Right lobe of liver (tissue), 6 donors: Measurements from ENCODE around the gene LENEP. TPM values are rescaled to one million over a fixed set of nuclear protein-coding genes. Genes with fewer than 3 reads are reported as not detected.

Experiments used
- ATAC-seq, 4 donors: fragments of 200-7000 bp; cut with Tn5 transposase; one replicate each; pipeline ENCODE4 v1.9.1; 2020; ENCODE audit warnings: mild to moderate bottlenecking in 4 of 4, moderate library complexity in 4 of 4
- DNase-seq, 3 donors: peaks; one replicate each; pipeline ENCODE4 v3.0.0-alpha.2; 2020
- H3K27ac ChIP-seq, 3 donors: fragments of 200-600 bp; one replicate each; pipeline ENCODE4 v1.8.0; 2022
- H3K27me3 ChIP-seq, 2 donors: fragments of 200-600 bp; one replicate each; pipeline ENCODE4 v1.8.0; 2022
- H3K36me3 ChIP-seq, 4 donors: fragments of 200-600 bp; sonication (generic) in 1 of 4; one replicate each; pipeline versions ENCODE4 v1.5.1 to v1.8.0; 2017 to 2022; ENCODE audit warnings: control low read depth in 1 of 4
- H3K4me1 ChIP-seq, 4 donors: fragments of 200-600 bp; sonication (generic) in 1 of 4; one replicate each; pipeline versions ENCODE4 v1.5.1 to v1.8.0; 2017 to 2022; ENCODE audit warnings: control low read depth in 1 of 4
- H3K4me3 ChIP-seq, 3 donors: fragments of 200-600 bp; one replicate each; pipeline ENCODE4 v1.8.0; 2022
- H3K9me3 ChIP-seq, 4 donors: fragments of 200-600 bp; sonication (generic) in 1 of 4; one replicate each; pipeline versions ENCODE4 v1.5.1 to v1.8.0; 2017 to 2022; ENCODE audit warnings: control low read depth in 1 of 4
- POLR2A ChIP-seq: fragments of 450-650 bp; IDR thresholded peaks from one replicate; pipeline ENCODE4 v1.6.1; 2017; ENCODE audit warnings: antibody characterized with exemption, mild to moderate bottlenecking
- WGBS: methylation state at CpG from one replicate; pipeline ENCODE4 v1.1.6; 2018; ENCODE audit warnings: low coverage, low lambda C conversion rate; ENCODE audit not compliant: insufficient coverage; ENCODE audit errors: missing lambda C conversion rate; 5-methylcytosine and 5-hydroxymethylcytosine counted together
- intact Hi-C, 2 donors: fragments of 100-400 bp; cut with DNase I; formaldehyde crosslinking; loops; one replicate each; pipeline versions ENCODE4 v1.11.2 to v1.14.1; 2022
- total RNA-seq, 6 experiments: library from RNA; depleted of rRNA in 2 of 6; stranded (reverse); fragments of >200 nt in 2 of 6; fragmentation: NEBNext Ultra II Directional in 3 of 6; extraction: Animal tissue kit (Norgen Biotek cat#: 25700) in 3 of 6; gene quantifications; one replicate each; pipeline versions ENCODE4 v1.1.0 to v1.2.4, GENCODE V29; 2016 to 2023
- TF ChIP-seq, protein P1 (sequence below), 4 donors: fragments of 200-600 bp in 3 of 4; fragments of 450-650 bp in 1 of 4; IDR thresholded peaks; one replicate each; pipeline versions ENCODE4 v1.5.1 to v1.8.0; 2016 to 2022; ENCODE audit warnings: antibody characterized with exemption in 4 of 4, mild to moderate bottlenecking in 2 of 4
- donor health status: DM: no; HTN: yes; CAD: no.
- donor health status: DM: no; HTN: no; CAD: no.
- donor health status: DM: no; HTN: no; CAD: no.
- donor health status: DM: no; HTN: yes; CAD: no.
- donor health status: DM: no; HTN: yes; CAD: no.

The LENEP gene
- total RNA-seq, 6 experiments from 2014 or later = not detected

- WGBS = no CpG with 5 or more reads among the region's 5 CpGs
- TF ChIP-seq, protein P1, sequence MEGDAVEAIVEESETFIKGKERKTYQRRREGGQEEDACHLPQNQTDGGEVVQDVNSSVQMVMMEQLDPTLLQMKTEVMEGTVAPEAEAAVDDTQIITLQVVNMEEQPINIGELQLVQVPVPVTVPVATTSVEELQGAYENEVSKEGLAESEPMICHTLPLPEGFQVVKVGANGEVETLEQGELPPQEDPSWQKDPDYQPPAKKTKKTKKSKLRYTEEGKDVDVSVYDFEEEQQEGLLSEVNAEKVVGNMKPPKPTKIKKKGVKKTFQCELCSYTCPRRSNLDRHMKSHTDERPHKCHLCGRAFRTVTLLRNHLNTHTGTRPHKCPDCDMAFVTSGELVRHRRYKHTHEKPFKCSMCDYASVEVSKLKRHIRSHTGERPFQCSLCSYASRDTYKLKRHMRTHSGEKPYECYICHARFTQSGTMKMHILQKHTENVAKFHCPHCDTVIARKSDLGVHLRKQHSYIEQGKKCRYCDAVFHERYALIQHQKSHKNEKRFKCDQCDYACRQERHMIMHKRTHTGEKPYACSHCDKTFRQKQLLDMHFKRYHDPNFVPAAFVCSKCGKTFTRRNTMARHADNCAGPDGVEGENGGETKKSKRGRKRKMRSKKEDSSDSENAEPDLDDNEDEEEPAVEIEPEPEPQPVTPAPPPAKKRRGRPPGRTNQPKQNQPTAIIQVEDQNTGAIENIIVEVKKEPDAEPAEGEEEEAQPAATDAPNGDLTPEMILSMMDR (IDR thresholded peaks at IDR 0.05) = no peak
- no peak for TF ChIP-seq POLR2A
Measured at GRCh38 chr1:155011004-155011416, 17.6 kb downstream of the LENEP start.

DNA sequence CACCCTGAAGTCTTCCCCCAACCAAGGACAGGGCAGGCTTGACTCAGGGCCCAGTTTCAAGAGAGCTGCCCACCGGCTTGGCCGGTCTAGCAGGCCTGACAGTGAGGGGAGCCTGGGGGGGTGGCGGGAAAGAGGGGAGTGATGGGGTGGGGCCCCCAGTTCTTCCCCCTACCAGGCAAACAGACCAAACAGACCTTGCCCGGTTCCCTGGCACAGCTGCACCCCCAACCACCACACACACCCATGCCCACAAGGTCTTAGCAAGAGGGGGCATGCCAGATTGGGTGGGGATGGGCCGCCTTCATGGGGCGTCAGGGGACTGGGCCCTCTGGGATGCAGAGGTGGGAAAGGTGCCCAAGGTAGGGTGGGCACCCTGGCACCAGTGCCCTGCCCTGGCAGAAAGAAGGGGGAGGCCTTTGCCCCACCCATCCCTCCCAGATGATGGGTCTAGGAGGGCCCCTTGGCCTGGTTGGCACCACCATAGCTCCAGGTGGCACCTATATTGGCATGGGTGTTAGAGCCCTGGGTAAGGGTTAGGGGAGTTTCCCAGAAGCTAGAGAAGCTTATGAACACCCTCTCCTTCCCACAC is 18.1 kb downstream of the LENEP start:
- intact Hi-C loops = no loop called here
- no peak overlapping the region for H3K27ac ChIP-seq
- DNase-seq (peak in 1 of 3 donors; percentile 21), ATAC-seq (peak in 1 of 4 donors; percentile 1)
- no peak overlapping the region for H3K4me3 ChIP-seq
- H3K9me3 ChIP-seq = no peaks in the 10 kb centered on the region
- WGBS = 63% methylated on average over 2 of the region's 6 CpGs
- no peak for TF ChIP-seq POLR2A
- TF ChIP-seq, protein P1 (IDR thresholded peaks at IDR 0.05) = no peak
- no peaks in the 10 kb centered on the region for H3K27me3 ChIP-seq
- H3K36me3 ChIP-seq = peaks cover 0 to 21% (median 10%) of the 10 kb centered on the region in 4 donors
- peaks cover 0 to 65% (median 21%) of the 10 kb centered on the region in 4 donors for H3K4me1 ChIP-seq

More at GRCh38 chr1:155011004-155011416, 17.6 kb downstream of the LENEP start:
- no peak for ATAC-seq
- H3K9me3 ChIP-seq = no peaks in the 10 kb centered on the region
- H3K27ac ChIP-seq = no peak overlapping the region
- peaks cover 0 to 18% (median 8%) of the 10 kb centered on the region in 4 donors for H3K36me3 ChIP-seq
- intact Hi-C loops = no loop called here
- peaks cover 0 to 70% (median 23%) of the 10 kb centered on the region in 4 donors for H3K4me1 ChIP-seq
- no peaks in the 10 kb centered on the region for H3K27me3 ChIP-seq
- DNase-seq = peak in 1 of 3 donors; percentile 15
- H3K4me3 ChIP-seq = no peak overlapping the region

- H3K4me3 ChIP-seq = no peak overlapping the region
- H3K27ac ChIP-seq = peak overlapping the region in 1 of 3 donors; percentile 1
- DNase-seq (peak; percentile 47 to 76 (median 68)), ATAC-seq (peak; percentile 16 to 50 (median 23))
- TF ChIP-seq, protein P1 (IDR thresholded peaks at IDR 0.05) = no peak
- TF ChIP-seq POLR2A = no peak
- no peaks in the 10 kb centered on the region for H3K27me3 ChIP-seq
- no peaks in the 10 kb centered on the region for H3K9me3 ChIP-seq
- peaks cover 0 to 21% (median 13%) of the 10 kb centered on the region in 4 donors for H3K36me3 ChIP-seq
- H3K4me1 ChIP-seq = peaks cover 0 to 65% (median 21%) of the 10 kb centered on the region in 4 donors
- intact Hi-C loops = no loop called here
- WGBS = 16% methylated on average over 4 of the region's 9 CpGs
Measured at GRCh38 chr1:155012026-155012546, 18.7 kb downstream of the LENEP start.

DNA sequence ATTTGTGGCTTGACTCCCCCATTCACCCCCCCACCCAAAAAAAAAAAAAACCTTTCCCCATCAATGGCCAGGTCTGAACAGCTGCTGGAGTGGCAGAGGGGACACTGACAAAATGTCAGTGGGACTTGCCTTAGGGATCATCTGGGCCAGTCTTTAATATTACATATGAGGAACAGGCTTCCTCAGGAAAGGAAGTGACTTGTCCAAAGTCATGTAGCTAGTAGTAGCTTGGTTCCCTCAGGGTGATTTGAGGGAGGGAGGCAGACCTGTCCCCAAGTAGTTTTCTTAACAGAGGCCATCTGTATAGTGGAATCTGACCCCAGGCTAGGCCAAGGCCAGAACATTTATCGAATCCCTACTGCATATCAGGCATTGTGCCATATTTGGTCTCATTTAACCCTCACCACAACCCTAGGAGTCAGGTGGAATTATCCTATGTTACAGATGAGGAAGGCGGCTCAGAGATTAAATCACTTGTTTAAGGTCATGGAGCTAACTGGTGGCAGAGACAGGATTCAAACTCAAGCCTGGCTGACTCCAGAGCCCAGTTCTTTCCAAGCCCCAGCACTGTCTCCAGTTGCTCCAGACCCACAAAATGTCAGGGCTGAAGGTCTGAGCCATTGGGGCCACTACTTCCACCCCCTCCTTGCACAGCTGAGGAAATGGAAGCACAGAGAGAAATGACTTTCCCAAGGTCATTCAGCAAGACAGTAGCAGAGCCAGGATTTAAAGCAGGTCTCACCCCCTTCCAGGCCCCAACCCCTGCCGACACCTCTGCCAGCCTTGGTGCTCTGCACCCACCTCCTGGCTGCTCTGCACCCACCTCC is 19.6 kb downstream of the LENEP start:
- DNase-seq (peak in 1 of 3 donors; percentile 3), ATAC-seq (no peak)
- intact Hi-C loops = no loop called here
- TF ChIP-seq, protein P1 (IDR thresholded peaks at IDR 0.05) = no peak
- TF ChIP-seq POLR2A = no peak
- H3K36me3 ChIP-seq = peaks cover 0 to 21% (median 13%) of the 10 kb centered on the region in 4 donors
- peaks cover 0 to 58% (median 20%) of the 10 kb centered on the region in 4 donors for H3K4me1 ChIP-seq
- H3K4me3 ChIP-seq = no peak overlapping the region
- 36% methylated on average over 2 of the region's 3 CpGs for WGBS
- peak overlapping the region in 1 of 3 donors; percentile 1 for H3K27ac ChIP-seq
- no peaks in the 10 kb centered on the region for H3K9me3 ChIP-seq
- no peaks in the 10 kb centered on the region for H3K27me3 ChIP-seq
